H9 (cell line): ENCODE data around the gene VWA8. TPM values are rescaled to one million over a fixed set of nuclear protein-coding genes. Genes with fewer than 3 reads are reported as not detected.
"Not testable (repeated sequence)": the region's sequence is repeated elsewhere in the genome, so short reads cannot be mapped to it uniquely, and the experiment has no call there.

Experiments used
- DNase-seq: peaks from one replicate; pipeline ENCODE4 v3.0.0-alpha.2; 2017
- H2AFZ ChIP-seq: one replicate; pipeline ENCODE4 v1.6.1; 2013; ENCODE audit warnings: mild to moderate bottlenecking, low read length, control low read depth, moderate library complexity
- H2AK5ac ChIP-seq: 2 replicates; pipeline ENCODE4 v1.6.1; 2013; ENCODE audit warnings: low read length, control low read depth, mixed read lengths; ENCODE audit not compliant: insufficient read length
- H2BK120ac ChIP-seq: one replicate; pipeline ENCODE4 v1.6.1; 2013; ENCODE audit warnings: low read depth, mild to moderate bottlenecking, low read length, control low read depth, inconsistent platforms; ENCODE audit not compliant: poor library complexity, severe bottlenecking
- H2BK12ac ChIP-seq: 2 replicates; pipeline ENCODE4 v1.6.1; 2013; ENCODE audit warnings: low read length, control low read depth, mixed read lengths, low read depth; ENCODE audit not compliant: insufficient read length
- H2BK15ac ChIP-seq: 2 replicates; pipeline ENCODE4 v1.6.1; 2013; ENCODE audit warnings: low read depth, low read length, control low read depth
- H2BK20ac ChIP-seq: one replicate; pipeline ENCODE4 v1.6.1; 2013; ENCODE audit warnings: low read depth, mild to moderate bottlenecking, low read length, control low read depth, inconsistent platforms; ENCODE audit not compliant: poor library complexity, severe bottlenecking
- H2BK5ac ChIP-seq: 2 replicates; pipeline ENCODE4 v1.6.1; 2013; ENCODE audit warnings: low read length, control low read depth, mixed read lengths; ENCODE audit not compliant: insufficient read length
- H3K14ac ChIP-seq: 2 replicates; pipeline ENCODE4 v1.6.1; 2013; ENCODE audit warnings: low read length, control low read depth; ENCODE audit not compliant: insufficient read depth
- H3K18ac ChIP-seq: 2 replicates; pipeline ENCODE4 v1.6.1; 2013; ENCODE audit warnings: low read depth, mild to moderate bottlenecking, mixed read lengths, low read length, control low read depth; ENCODE audit not compliant: insufficient read length
- H3K23ac ChIP-seq: 2 replicates; pipeline ENCODE4 v1.6.1; 2013; ENCODE audit warnings: low read length, control low read depth, mixed read lengths, low read depth; ENCODE audit not compliant: insufficient read length
- H3K23me2 ChIP-seq: 2 replicates; pipeline ENCODE4 v1.6.1; 2013; ENCODE audit warnings: low read depth, mild to moderate bottlenecking, mixed read lengths, low read length, control low read depth; ENCODE audit not compliant: insufficient read length, poor library complexity, severe bottlenecking
- H3K27ac ChIP-seq: 2 replicates; pipeline ENCODE4 v1.5.1; 2013; ENCODE audit warnings: low read length, control low read depth, mixed read lengths, low read depth; ENCODE audit not compliant: insufficient read length
- H3K27me3 ChIP-seq: 2 replicates; pipeline ENCODE4 v1.6.1; 2013; ENCODE audit warnings: low read length, control low read depth, inconsistent platforms; ENCODE audit not compliant: insufficient read depth
- H3K4ac ChIP-seq: 2 replicates; pipeline ENCODE4 v1.6.1; 2013; ENCODE audit warnings: low read depth, mild to moderate bottlenecking, control low read depth, inconsistent platforms, low read length, moderate library complexity
- H3K4me1 ChIP-seq: 2 replicates; pipeline ENCODE4 v1.6.1; 2013; ENCODE audit warnings: low read length, control low read depth, inconsistent platforms; ENCODE audit not compliant: insufficient read depth
- H3K4me2 ChIP-seq: 2 replicates; pipeline ENCODE4 v1.6.1; 2013; ENCODE audit warnings: low read length, control low read depth, mixed read lengths; ENCODE audit not compliant: insufficient read length, insufficient read depth
- H3K56ac ChIP-seq: 2 replicates; pipeline ENCODE4 v1.6.1; 2013; ENCODE audit warnings: low read depth, mild to moderate bottlenecking, mixed read lengths, low read length, control low read depth; ENCODE audit not compliant: insufficient read length
- H3K79me1 ChIP-seq: 2 replicates; pipeline ENCODE4 v1.6.1; 2013; ENCODE audit warnings: low read depth, mild to moderate bottlenecking, moderate library complexity, low read length, control low read depth, inconsistent platforms; ENCODE audit not compliant: insufficient read depth, poor library complexity, severe bottlenecking
- H3K79me2 ChIP-seq: 2 replicates; pipeline ENCODE4 v1.6.1; 2013; ENCODE audit warnings: low read length, control low read depth, inconsistent platforms; ENCODE audit not compliant: insufficient read depth
- H3K9ac ChIP-seq: 2 replicates; pipeline ENCODE4 v1.6.1; 2013; ENCODE audit warnings: low read length, control low read depth, mixed read lengths; ENCODE audit not compliant: insufficient read length; ENCODE audit errors: extremely low read depth
- H3K9me3 ChIP-seq: one replicate; pipeline ENCODE4 v1.6.1; 2013; ENCODE audit warnings: low read depth, low read length, inconsistent platforms; ENCODE audit not compliant: control insufficient read depth
- H3T11ph ChIP-seq: one replicate; pipeline ENCODE4 v1.6.1; 2013; ENCODE audit warnings: mild to moderate bottlenecking, low read length, control low read depth, inconsistent platforms
- H4K20me1 ChIP-seq: one replicate; pipeline ENCODE4 v1.6.1; 2013; ENCODE audit not compliant: control insufficient read depth, insufficient read length, insufficient read depth
- H4K5ac ChIP-seq: 2 replicates; pipeline ENCODE4 v1.6.1; 2013; ENCODE audit warnings: low read depth, mild to moderate bottlenecking, mixed read lengths, low read length, control low read depth; ENCODE audit not compliant: insufficient read length
- H4K8ac ChIP-seq: replicated peaks from 2 replicates; pipeline ENCODE4 v1.6.1; 2013; ENCODE audit warnings: low read length, control low read depth, mixed read lengths, low read depth; ENCODE audit not compliant: insufficient read length
- H4K91ac ChIP-seq: 2 replicates; pipeline ENCODE4 v1.6.1; 2013; ENCODE audit warnings: low read depth, mild to moderate bottlenecking, moderate library complexity, mixed read lengths, low read length, control low read depth; ENCODE audit not compliant: insufficient read length
- H3K27ac Mint-ChIP-seq, 3 experiments: 2 replicates in 2 of 3; 3 replicates in 1 of 3; pipeline ENCODE4 v1.8.0; 2020 to 2021; ENCODE audit warnings: mixed read lengths in 3 of 3, mild to moderate bottlenecking in 1 of 3, moderate library complexity in 1 of 3
- H3K27me3 Mint-ChIP-seq: 2 replicates; pipeline ENCODE4 v1.8.0; 2021; ENCODE audit warnings: low read depth, mild to moderate bottlenecking, moderate library complexity, mixed read lengths
- H3K36me3 Mint-ChIP-seq, 3 experiments: 2 replicates in 2 of 3; 3 replicates in 1 of 3; pipeline ENCODE4 v1.8.0; 2020 to 2021; ENCODE audit warnings: low read depth in 3 of 3, mixed read lengths in 3 of 3; ENCODE audit not compliant: insufficient read depth in 1 of 3
- H3K4me1 Mint-ChIP-seq, 2 experiments: 2 replicates each; pipeline ENCODE4 v1.8.0; 2020; ENCODE audit warnings: mixed read lengths in 2 of 2
- H3K4me3 Mint-ChIP-seq, 2 experiments: 2 replicates in 1 of 2; 3 replicates in 1 of 2; pipeline ENCODE4 v1.8.0; 2020 to 2021; ENCODE audit warnings: mild to moderate bottlenecking in 2 of 2, mixed read lengths in 2 of 2, moderate library complexity in 1 of 2
- H3K9me3 Mint-ChIP-seq, 2 experiments: 2 replicates in 1 of 2; 3 replicates in 1 of 2; pipeline ENCODE4 v1.8.0; 2020; ENCODE audit warnings: mild to moderate bottlenecking in 2 of 2, mixed read lengths in 2 of 2, moderate library complexity in 1 of 2
- CTCF ChIP-seq: fragments of 200-600 bp; sonication (generic); conservative IDR thresholded peaks from 3 replicates; pipeline ENCODE4 v1.8.0; 2021; ENCODE audit warnings: antibody characterized with exemption, mild to moderate bottlenecking
- WGBS: extraction: QIAGEN DNeasy Blood & Tissue Kit; methylation state at CpG from one replicate; pipeline ENCODE4 v1.1.7; 2013; ENCODE audit warnings: missing lambda C conversion rate, low lambda C conversion rate, mixed read lengths; ENCODE audit not compliant: insufficient read length; ENCODE audit errors: extremely low coverage; 5-methylcytosine and 5-hydroxymethylcytosine counted together
- total RNA-seq: library from RNA; stranded (reverse); gene quantifications from 2 replicates; pipeline ENCODE4 v1.2.1, GENCODE V29; 2021

VWA8 gene
- total RNA-seq, 1 experiment from 2014 or later, result 17.4 TPM

- Histone ChIP-seq H3K23me2 (no peaks in the 10 kb centered on the region), H4K91ac (no peak overlapping the region), H3K4ac (no peak overlapping the region), H2BK12ac (no peak overlapping the region), H3K14ac (no peak overlapping the region), H2BK20ac (no peak overlapping the region), H3K56ac (no peak overlapping the region), H3K27me3 (no peaks in the 10 kb centered on the region), H4K5ac (no peak overlapping the region), H3K9me3 (peaks cover 4% of the 10 kb centered on the region), H2BK5ac (no peak overlapping the region), H3K23ac (no peak overlapping the region), H3K79me1 (no peaks in the 10 kb centered on the region), H4K20me1 (no peaks in the 10 kb centered on the region), H4K8ac (no peak overlapping the region), H3K18ac (no peak overlapping the region), H2AFZ (no peak overlapping the region), H3K4me1 (0 out of 2 replicates have a peak, but pooled peaks cover 3% of the 10 kb centered on the region), H3K4me2 (no peak overlapping the region), H3K9ac (no peak overlapping the region), H3T11ph (no peak overlapping the region), H2BK15ac (no peak overlapping the region), H3K27ac (no peak overlapping the region), H3K79me2 (no peaks in the 10 kb centered on the region), H2AK5ac (no peak overlapping the region), H2BK120ac (no peak overlapping the region)
- Mint-ChIP-seq H3K9me3 (peaks cover 18 to 21% of the 10 kb centered on the region in 2 experiments), H3K27me3 (peaks cover 17% of the 10 kb centered on the region), H3K4me3 (no peak overlapping the region), H3K4me1 (peaks cover 8 to 9% of the 10 kb centered on the region in 2 experiments), H3K36me3 (peaks cover 0 to 18% (median 4%) of the 10 kb centered on the region in 3 experiments; a peak in 5 of 7 replicates), H3K27ac (no peak overlapping the region)
- DNase-seq, result no peak
- TF ChIP-seq CTCF, result no peak
- WGBS, result no CpG with 5 or more reads among the region's 9 CpGs
Observed at GRCh38 chr13:41541142-41541938, 419.6 kb downstream of the VWA8 start.

- H3K27ac ChIP-seq, H3K4me1 ChIP-seq, H4K8ac ChIP-seq, H2AK5ac ChIP-seq, H3K4ac ChIP-seq, H3K4me1 Mint-ChIP-seq, H3K4me3 Mint-ChIP-seq, H3K56ac ChIP-seq, H2BK20ac ChIP-seq, H3K4me2 ChIP-seq, H3K23ac ChIP-seq, H4K5ac ChIP-seq, H2AFZ ChIP-seq, H3K79me1 ChIP-seq, H2BK15ac ChIP-seq, H3K18ac ChIP-seq, H3K27me3 ChIP-seq, H3K79me2 ChIP-seq, H2BK5ac ChIP-seq, H2BK120ac ChIP-seq, H3K9ac ChIP-seq, H3K23me2 ChIP-seq, H3K9me3 ChIP-seq, H3K14ac ChIP-seq, H3T11ph ChIP-seq, H3K27ac Mint-ChIP-seq, H2BK12ac ChIP-seq, H4K91ac ChIP-seq, H4K20me1 ChIP-seq: not testable (repeated sequence)
- WGBS, result no CpG with 5 or more reads among the region's 13 CpGs
- Mint-ChIP-seq H3K36me3 (peaks cover 0 to 18% (median 4%) of the 10 kb centered on the region in 3 experiments; a peak in 5 of 7 replicates), H3K27me3 (peaks cover 13% of the 10 kb centered on the region), H3K9me3 (peaks cover 18 to 21% of the 10 kb centered on the region in 2 experiments)
- DNase-seq, result peak; percentile 44
Observed at GRCh38 chr13:41540240-41540639, 420.7 kb downstream of the VWA8 start.
